HG02970 (cell line): ENCODE results near the gene SEPTIN1.
A peak's percentile ranks its signal among the peaks of the same experiment; 100 is the strongest.

Experiments used
- ATAC-seq: cut with Tn5 transposase; IDR thresholded peaks from one replicate; pipeline ENCODE4 v1.9.1; 2021; ENCODE audit warnings: mild to moderate bottlenecking, moderate library complexity, moderate number of reproducible peaks; ENCODE audit not compliant: unreplicated experiment, low FRiP score

The SEPTIN1 gene

DNA sequence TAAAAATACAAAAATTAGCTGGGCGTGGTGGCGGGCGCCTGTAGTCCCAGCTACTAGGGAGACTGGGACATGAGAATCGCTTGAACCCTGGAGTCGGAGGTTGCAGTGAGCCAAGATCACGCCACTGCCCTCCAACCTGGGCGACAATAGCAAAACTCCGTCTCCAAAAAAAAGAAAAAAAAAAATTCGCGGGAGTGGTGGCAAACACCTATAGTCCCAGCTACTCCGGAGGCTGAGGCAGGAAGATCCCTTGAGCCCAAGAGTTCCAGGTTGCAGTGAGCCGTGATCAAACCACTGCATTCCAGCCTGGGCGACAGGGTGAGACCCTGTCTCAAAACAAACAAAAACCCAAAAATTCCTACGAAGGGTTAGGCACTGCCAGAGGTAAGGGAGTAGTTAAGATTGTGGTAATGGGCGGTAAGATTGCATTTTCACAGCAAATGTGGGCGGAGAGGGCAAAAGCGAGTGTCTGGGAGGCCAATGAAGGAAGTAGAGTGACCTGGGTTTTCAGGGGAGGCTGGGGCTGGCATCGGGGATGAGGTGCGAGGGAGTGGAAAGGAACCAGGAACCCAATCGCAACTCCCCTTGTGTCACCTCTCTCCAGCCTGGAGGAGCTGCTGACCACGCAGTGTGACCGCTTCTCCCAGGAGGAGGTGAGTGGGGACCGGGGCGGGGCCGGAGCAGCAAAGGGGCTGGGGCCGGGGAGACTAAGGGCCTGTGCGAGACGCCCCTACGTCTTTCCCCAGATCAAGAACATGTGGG, 5.1 kb downstream of the SEPTIN1 start:
- no peak for ATAC-seq

GRCh38 chr16:30376461-30376902, 5.9 kb downstream of the SEPTIN1 start:
- ATAC-seq, result no peak

GRCh38 chr16:30375864-30376263, 6.5 kb downstream of the SEPTIN1 start:
- ATAC-seq, result no peak

- ATAC-seq, result no peak
Measured at GRCh38 chr16:30374538-30374937, 7.8 kb downstream of the SEPTIN1 start, which contains the start of gene MYL11. MYL11 (plus strand) TSS chr16:30374802; CDS start chr16:30374858, 56 bp downstream.

DNA sequence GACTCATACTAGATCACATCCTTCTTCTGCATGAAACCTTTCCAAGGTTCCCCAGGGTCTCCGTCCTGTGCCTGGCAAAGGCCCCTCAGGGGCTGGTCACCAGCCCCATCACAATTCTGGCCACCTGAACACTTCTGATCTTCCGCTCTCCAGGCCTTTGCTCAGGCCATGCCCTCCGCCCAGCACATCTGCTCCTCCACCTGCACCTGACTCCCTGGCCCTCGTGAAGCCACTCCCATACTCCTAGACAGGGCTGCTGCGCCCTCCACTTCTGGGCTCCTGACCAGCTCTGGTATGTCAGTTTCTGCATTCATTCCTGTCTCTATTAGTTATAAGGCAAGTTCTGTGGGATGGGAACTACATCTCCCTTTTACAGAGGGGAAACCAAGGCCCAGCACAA, 9.6 kb downstream of the SEPTIN1 start:
- no peak for ATAC-seq

DNA sequence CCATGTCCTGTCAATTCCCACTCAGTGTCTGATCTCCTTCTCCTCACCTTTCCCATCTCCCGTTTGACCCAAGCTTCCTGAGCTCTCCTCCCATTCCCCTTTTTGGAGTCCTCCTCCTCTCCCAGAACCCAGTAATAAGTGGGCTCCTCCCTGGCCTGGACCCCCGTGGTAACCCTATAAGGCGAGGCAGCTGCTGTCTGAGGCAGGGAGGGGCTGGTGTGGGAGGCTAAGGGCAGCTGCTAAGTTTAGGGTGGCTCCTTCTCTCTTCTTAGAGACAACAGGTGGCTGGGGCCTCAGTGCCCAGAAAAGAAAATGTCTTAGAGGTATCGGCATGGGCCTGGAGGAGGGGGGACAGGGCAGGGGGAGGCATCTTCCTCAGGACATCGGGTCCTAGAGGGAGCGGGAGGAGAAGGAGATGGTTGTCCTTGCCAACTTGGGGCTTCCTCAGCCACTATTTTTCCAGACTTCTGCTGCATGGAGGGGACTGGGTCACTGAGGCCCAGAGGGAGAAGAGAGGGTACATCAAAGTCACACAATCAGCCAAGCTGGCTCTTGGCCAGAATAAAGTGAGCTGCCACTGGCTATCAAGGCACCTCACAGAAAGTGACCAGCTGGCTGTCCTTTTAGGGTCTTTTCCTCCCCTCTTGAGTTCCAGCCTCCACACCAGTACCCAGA, 10.2 kb downstream of the SEPTIN1 start:
- no peak for ATAC-seq

DNA sequence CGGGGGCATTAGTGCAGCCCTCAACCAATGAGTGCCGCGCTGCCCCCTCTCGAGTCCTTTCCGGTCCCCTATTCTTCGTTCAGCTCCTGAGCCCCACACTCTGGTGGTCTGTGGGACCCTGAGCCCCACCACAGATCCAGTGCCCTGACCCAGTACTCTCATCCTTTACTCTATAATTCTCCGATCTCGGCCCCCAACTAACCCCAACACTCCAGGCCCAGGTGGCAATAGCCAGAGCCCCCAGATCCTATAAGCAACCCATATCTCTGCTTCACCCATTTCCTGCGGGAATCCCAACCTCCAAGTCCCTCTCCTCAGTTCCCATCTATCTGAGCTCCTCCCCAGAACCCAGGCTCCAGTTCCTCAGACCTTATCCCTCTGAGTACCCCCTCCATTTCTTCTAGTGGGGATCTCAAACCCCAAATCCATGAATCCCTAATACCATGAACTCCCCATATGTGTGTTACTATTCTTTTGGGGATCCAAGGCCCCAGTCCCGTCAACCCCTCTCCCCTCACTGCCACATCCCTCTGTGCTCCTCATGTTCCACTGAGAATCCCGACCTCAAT, 11.0 kb downstream of the SEPTIN1 start:
- no peak for ATAC-seq

- peak; percentile 75 for ATAC-seq
Measured at GRCh38 chr16:30370456-30371247, 11.7 kb downstream of the SEPTIN1 start, which contains the start of gene TBC1D10B. TBC1D10B (minus strand) TSS chr16:30370494; CDS start chr16:30370183, 311 bp downstream.

DNA sequence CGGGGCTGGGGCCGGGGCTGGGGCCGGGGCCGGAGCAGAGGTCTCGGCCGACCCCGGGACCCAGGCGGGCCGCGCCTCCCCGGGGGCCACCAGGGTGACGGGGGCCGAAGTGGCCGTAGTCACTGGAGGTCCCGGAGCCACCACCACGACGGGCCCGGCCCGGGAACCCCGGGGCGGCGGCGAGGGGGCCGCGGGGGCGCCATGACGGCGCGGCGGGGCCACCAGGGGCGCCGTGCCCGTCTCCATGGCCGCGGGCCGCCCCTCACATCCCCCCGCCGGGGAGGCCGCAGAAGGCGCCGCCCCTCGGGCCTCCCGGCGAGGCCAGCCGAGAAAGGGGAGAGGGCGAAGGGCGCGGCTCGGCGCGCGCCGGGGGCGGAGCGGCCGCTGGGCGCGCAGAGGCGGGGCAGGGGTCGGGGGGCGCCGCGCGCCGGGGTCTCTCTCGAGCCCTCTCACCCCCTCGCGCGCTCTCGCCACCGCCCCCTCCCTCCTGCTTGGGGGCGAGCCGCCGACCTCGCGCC, 12.4 kb downstream of the SEPTIN1 start:
- no peak for ATAC-seq

DNA sequence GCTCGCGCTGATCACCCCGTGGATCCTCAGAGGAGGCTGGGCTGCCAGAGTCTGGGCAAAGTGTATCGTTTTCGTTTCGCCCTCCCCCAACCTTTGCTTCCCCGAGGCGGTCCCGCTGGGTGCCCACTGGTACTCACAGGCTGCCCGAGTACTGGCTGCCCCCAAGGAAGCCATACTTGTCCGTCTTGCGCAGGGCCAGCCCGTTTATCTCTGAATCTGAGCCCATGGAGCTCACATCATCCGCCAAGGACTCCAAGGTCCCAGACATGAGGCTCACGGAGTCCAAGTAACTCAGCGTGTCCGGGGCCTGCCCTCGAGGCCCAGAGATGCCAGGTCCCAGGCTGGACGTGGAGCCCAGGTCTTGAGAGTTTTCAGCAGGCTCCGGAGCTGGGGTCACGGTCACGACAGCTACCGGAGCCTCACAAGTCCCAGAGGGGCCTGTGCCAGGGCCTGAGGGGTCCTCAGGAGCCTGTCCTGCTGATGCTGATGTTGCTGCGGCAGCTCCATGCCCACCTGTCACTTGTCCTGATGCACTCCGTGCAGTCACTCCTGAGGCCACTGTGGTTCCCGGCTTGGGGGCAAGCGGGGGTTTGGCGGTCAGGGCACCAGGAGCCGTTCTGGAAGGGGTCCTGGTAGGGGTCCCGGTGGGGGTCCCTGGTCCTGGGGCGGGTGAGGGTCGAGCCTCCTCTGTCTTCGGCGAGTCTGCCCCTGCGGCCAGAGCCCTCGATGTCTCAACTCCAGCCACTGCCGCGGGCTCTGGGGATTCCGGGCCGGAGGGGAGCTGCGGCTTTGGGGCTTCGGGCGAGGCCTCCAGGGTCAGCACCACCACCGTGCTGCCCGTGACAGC, 13.0 kb downstream of the SEPTIN1 start:
- no peak for ATAC-seq

DNA sequence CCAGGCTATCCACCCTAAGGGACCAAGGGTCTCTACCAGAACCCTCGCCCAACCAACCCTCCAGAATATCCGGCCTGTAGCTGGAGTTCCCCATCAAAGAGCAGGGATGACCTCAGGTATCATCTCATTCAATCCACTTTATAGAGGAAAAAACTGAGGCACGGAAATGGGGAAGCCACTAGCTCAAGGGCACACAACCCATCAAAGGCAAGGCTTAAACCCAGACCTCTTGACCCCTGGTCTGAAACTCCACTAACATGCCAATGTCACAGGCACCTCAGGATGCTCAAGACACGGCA, 13.6 kb downstream of the SEPTIN1 start:
- no peak for ATAC-seq

GRCh38 chr16:30368122-30368791, 14.1 kb downstream of the SEPTIN1 start:
- ATAC-seq, result no peak

DNA sequence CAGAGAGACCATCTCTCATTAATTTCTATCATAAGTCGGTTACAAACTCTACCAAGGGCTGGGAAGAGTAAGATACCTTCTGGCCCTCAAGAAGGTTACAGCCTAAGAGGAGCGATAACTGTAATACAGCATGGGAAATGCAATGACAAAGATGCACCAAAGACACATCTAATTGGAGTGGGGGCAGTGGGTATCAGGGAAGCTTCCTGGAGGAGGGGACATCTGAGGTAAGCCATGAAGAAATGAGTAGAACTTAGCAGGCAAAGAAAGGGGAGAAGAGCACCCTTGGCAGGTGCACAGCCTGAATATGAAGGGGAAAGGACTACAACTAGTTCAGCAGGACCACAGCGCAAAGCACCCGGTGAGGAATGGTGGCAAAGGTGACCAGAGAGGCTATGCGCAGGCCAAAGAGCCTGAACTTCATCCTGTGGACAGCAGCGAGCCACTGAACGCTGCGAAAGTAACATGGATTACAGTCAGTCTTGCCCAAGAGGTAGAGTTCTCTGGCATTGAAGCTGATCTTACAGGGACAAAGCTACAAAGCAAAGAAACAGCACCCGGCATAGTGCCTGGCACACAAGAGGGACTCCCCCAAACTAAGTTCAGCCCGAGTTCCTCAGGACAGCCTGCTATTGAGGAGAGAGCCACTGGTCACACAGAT, 14.9 kb downstream of the SEPTIN1 start:
- ATAC-seq, result no peak

- ATAC-seq, result no peak
Measured at GRCh38 chr16:30366511-30366910, 15.8 kb downstream of the SEPTIN1 start.

DNA sequence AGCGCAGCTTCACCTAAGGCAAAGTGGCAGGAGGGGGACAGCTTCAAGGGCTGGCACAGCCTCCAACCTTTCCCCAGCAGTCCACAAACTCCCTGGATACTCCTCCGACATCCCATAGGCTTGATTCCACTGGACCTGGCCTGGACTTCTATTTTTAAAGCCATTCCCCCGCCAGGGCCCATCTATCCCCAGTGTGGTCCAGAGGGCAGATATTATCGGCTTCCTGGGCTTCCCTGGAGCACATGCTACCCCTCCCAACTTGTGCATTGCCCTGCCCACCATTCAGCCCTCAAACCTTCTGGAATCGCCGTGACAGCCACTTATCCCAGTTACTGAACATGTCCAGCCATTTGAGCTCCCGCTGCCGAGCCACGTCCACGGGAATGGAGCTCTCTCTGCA, 17.2 kb downstream of the SEPTIN1 start:
- no peak for ATAC-seq

- ATAC-seq, result no peak
Measured at GRCh38 chr16:30361180-30361579, 21.2 kb downstream of the SEPTIN1 start.

DNA sequence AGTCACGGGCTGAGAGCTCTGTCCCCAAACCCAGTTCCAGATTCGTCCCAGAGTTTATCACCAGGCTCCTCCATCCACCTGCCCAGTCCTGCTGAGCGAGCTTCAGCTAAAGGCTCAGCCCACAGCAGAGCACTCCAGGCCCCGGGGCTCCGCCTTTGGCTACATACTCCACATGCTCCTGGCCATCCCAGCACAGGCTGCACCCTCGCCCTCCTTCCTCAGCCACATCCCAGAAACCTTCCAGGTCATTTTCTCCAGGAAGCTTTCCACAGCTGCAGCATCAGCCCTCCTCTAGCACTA, 22.5 kb downstream of the SEPTIN1 start:
- ATAC-seq, result no peak

DNA sequence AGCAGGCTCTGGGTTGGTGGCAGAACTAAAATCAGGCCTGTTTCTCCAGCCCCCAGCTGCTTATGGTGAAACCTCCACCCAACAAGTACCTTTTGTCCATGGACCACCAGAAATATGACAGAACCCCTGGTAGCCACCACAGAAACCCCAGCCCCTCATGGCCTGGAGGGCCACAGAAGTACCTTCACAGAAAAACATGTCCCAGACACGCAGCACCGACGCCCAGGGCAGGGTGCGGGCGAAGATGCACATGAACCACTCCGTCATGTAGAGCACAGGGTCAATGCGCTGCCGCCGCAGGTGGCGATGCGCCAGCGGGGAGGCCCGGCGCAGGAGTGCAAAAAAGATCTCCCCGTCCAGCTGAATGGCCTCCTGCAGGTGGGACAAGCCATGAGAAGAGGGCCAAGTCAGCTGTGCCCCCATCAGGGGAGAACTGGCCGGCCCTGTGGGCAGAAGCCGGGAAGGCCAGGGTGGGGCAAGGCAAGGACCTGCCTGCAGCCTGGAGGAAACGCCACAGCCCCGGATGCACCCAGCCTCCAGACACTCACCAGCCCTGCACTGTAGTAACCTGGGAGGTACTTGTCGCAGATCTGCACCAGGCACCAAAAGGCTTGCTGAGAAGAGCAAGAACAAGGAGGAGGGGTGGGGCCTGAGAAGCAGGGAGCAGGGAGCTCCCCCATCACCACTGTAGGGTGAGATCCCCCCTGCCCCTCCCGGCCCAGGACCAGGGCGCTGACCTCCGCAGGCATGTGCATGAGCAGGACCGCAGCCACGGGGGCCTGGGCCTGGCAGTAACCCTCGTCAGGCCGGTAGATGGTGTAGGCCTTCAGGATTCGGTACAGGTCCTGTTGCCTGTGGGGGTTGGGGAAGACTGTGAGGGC, 23.1 kb downstream of the SEPTIN1 start:
- ATAC-seq, result no peak
